Measurements from ENCODE around the gene PLCD1. TPM values are rescaled to one million over a fixed set of nuclear protein-coding genes. Genes with fewer than 3 reads are reported as not detected.

The PLCD1 gene
- total RNA-seq, 2 donors from 2014 or later, result 7.9 to 12.2 TPM

GRCh38 chr3:38000242-38000916 lies 29.1 kb downstream of the PLCD1 start:
- no peaks in the 10 kb centered on the region for H3K9me3 ChIP-seq
- TF ChIP-seq CTCF (IDR thresholded peaks at IDR 0.05) (no peak), POLR2A (IDR thresholded peaks at IDR 0.05) (no peak)
- ATAC-seq (no peak), DNase-seq (peak in 1 of 4 donors; percentile 12)
- peak overlapping the region in 1 of 4 donors; percentile 3 for H3K27ac ChIP-seq
- intact Hi-C loops (cut with DNase I), result no loop called here
- no peaks in the 10 kb centered on the region for H3K27me3 ChIP-seq
- WGBS, 2 donors, result 90 to 94% methylated on average over 5 to 6 of the region's 6 CpGs
- H3K4me1 ChIP-seq, result peaks cover 53% of the 10 kb centered on the region
- no peaks in the 10 kb centered on the region for H3K36me3 ChIP-seq (replicated peaks in 1 of 2; ENCODE audit: insufficient read depth in 1 of 2, low read depth in 2 of 2)
- H3K4me3 ChIP-seq, result no peak overlapping the region

DNA sequence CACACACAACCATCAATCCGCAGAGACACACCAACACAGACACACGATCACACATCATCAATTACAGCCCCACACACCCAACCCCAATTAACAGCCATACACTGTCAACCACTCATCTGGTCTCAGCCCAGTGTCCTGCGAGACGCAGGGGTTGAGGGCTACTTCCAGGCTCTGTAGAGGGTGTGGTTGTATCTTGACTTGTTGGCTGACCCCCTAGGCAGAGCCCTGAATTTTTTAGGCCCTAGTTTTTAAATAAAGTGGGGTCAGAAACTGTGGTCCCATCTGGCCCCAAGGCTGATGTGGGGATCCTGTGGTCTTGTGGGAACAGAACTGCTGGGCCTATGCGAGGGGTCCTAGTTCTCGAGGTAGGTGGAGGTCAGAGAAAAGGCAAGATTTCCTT lies 29.6 kb downstream of the PLCD1 start:
- no peaks in the 10 kb centered on the region for H3K36me3 ChIP-seq (replicated peaks in 1 of 2; ENCODE audit: insufficient read depth in 1 of 2, low read depth in 2 of 2)
- H3K27ac ChIP-seq, result no peak overlapping the region

DNA sequence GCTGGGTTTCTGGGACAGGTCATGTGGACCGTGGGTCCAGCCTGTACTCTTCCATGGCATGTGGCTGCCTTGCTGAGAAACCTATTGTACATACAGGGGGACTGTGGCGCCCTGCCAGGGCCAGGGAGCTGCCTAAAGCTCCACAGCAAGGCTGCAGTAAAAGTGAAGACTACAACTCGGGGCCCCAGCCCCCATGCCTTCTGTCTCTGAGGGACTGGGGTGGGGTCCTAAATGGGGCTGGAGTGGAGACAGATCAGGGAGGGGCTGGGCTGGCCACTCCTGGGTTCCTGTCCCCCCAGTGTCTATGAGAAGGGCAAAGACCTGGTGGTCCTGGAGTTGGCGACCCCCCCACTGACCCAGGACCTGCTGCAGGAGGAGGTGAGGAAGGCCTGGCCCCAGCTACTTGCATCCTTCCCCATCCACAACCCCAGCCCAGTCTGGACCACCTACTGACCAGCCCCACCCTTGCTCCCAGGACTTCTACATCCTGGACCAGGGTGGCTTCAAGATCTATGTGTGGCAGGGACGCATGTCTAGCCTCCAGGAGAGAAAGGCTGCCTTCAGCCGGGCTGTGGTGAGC lies 31.6 kb downstream of the PLCD1 start:
- H3K4me3 ChIP-seq, result no peak overlapping the region
- peak overlapping the region; percentile 86 to 91 (median 89) for H3K27ac ChIP-seq
- no peaks in the 10 kb centered on the region for H3K36me3 ChIP-seq (replicated peaks in 1 of 2; ENCODE audit: insufficient read depth in 1 of 2, low read depth in 2 of 2)
- no peaks in the 10 kb centered on the region for H3K9me3 ChIP-seq
- intact Hi-C loops (cut with DNase I), result no loop called here
- no peak for ATAC-seq
- WGBS, 2 donors, result 89 to 100% methylated on average over 2 to 6 of the region's 6 CpGs
- TF ChIP-seq POLR2A (IDR thresholded peaks at IDR 0.05), result no peak
- no peak for TF ChIP-seq CTCF (IDR thresholded peaks at IDR 0.05)
- no peaks in the 10 kb centered on the region for H3K27me3 ChIP-seq
- peaks cover 35% of the 10 kb centered on the region for H3K4me1 ChIP-seq
- peak in 2 of 4 donors; percentile 30 for DNase-seq

More for the DNA sequence above, 29.6 kb downstream of the PLCD1 start:
- Histone ChIP-seq H3K4me3 (no peak overlapping the region), H3K27me3 (no peaks in the 10 kb centered on the region), H3K9me3 (no peaks in the 10 kb centered on the region), H3K4me1 (peaks cover 48% of the 10 kb centered on the region)
- WGBS, 2 donors, result 84 to 90% methylated on average over 6 of the region's 6 CpGs
- no peak for ATAC-seq
- DNase-seq, result peak in 2 of 4 donors; percentile 6 to 7
- TF ChIP-seq CTCF (IDR thresholded peaks at IDR 0.05) (no peak), POLR2A (IDR thresholded peaks at IDR 0.05) (no peak)
- intact Hi-C loops (cut with DNase I), result no loop called here

GRCh38 chr3:37997342-37997741 lies 32.1 kb downstream of the PLCD1 start:
- WGBS, 2 donors, result 85 to 100% methylated on average over 1 to 6 of the region's 10 CpGs
- Histone ChIP-seq H3K9me3 (no peaks in the 10 kb centered on the region), H3K4me3 (no peak overlapping the region), H3K36me3 (replicated peaks in 1 of 2; ENCODE audit: insufficient read depth in 1 of 2, low read depth in 2 of 2) (no peaks in the 10 kb centered on the region), H3K4me1 (peaks cover 38% of the 10 kb centered on the region), H3K27me3 (no peaks in the 10 kb centered on the region), H3K27ac (peak overlapping the region in 1 of 4 donors; percentile 4)
- ATAC-seq, result no peak
- no peak for DNase-seq
- no peak for TF ChIP-seq CTCF (IDR thresholded peaks at IDR 0.05)
- no peak for TF ChIP-seq POLR2A (IDR thresholded peaks at IDR 0.05)
- intact Hi-C loops (cut with DNase I), result no loop called here

Data from body of pancreas (tissue), 4 donors.